Measurements from ENCODE around the gene ABHD6.
"Not testable (repeated sequence)": the region's sequence is repeated elsewhere in the genome, so short reads cannot be mapped to it uniquely, and the experiment has no call there.

ABHD6 gene

GRCh38 chr3:58288011-58288728, 50.6 kb downstream of the ABHD6 start:
- H3K36me3 ChIP-seq (ENCODE audit: control insufficient read depth in 1 of 2, insufficient read depth in 2 of 2, low read length in 2 of 2): peaks cover 2 to 3% of the 10 kb centered on the region in 2 experiments
- no peak overlapping the region for H3K4ac ChIP-seq (ENCODE audit: low read depth, low read length)
- no peak for DNase-seq
- H2AFZ ChIP-seq (ENCODE audit: insufficient read depth, low read length, poor library complexity): no peak overlapping the region
- H3K4me3 ChIP-seq (ENCODE audit: low read depth, low read length): no peak overlapping the region
- H2BK12ac ChIP-seq (ENCODE audit: low read length): no peak overlapping the region
- H3K27ac ChIP-seq (ENCODE audit: low read depth, low read length): no peak overlapping the region
- H4K91ac ChIP-seq (ENCODE audit: low read depth, low read length): no peak overlapping the region
- H2AK5ac ChIP-seq (ENCODE audit: low read length): no peak overlapping the region
- H3K14ac ChIP-seq (ENCODE audit: low read length): no peak overlapping the region
- H3K9me3 ChIP-seq (ENCODE audit: insufficient read depth, low read depth, low read length): peaks cover 3% of the 10 kb centered on the region
- no peak overlapping the region for H4K12ac ChIP-seq (ENCODE audit: low read depth, low read length)
- H3K23ac ChIP-seq (ENCODE audit: low read length): no peak overlapping the region
- no peak overlapping the region for H4K8ac ChIP-seq (ENCODE audit: low read depth, low read length)
- H3K4me2 ChIP-seq (ENCODE audit: low read length): no peak overlapping the region
- H3K79me2 ChIP-seq (ENCODE audit: control insufficient read depth, insufficient read depth, low read length, poor library complexity): no peaks in the 10 kb centered on the region
- no peak overlapping the region for H2BK5ac ChIP-seq (ENCODE audit: low read depth, low read length, poor library complexity)
- no peaks in the 10 kb centered on the region for H3K4me1 ChIP-seq (ENCODE audit: control insufficient read depth in 1 of 2, insufficient read depth in 2 of 2, low read length in 2 of 2)
- no peak overlapping the region for H3K9ac ChIP-seq (ENCODE audit: low read length)
- no CpG with 5 or more reads among the region's 4 CpGs for WGBS (ENCODE audit: extremely low coverage, insufficient coverage, insufficient read length)
- no peaks in the 10 kb centered on the region for H3K79me1 ChIP-seq (ENCODE audit: low read length)
- H3K27me3 ChIP-seq (ENCODE audit: insufficient read depth, low read length): no peaks in the 10 kb centered on the region
- no peak overlapping the region for H3K18ac ChIP-seq (ENCODE audit: low read length)
- no peak overlapping the region for H2BK120ac ChIP-seq (ENCODE audit: insufficient read depth, low read length, poor library complexity)

GRCh38 chr3:58288964-58289613, 51.5 kb downstream of the ABHD6 start:
- not testable (repeated sequence) for H2AK5ac ChIP-seq (ENCODE audit: low read length)
- WGBS (ENCODE audit: extremely low coverage, insufficient coverage, insufficient read length): no CpG with 5 or more reads among the region's 4 CpGs

GRCh38 chr3:58290446-58290845, 52.9 kb downstream of the ABHD6 start:
- H2BK120ac ChIP-seq (ENCODE audit: insufficient read depth, low read length, poor library complexity); H3K27ac ChIP-seq (ENCODE audit: low read depth, low read length); H3K79me1 ChIP-seq (ENCODE audit: low read length); H3K36me3 ChIP-seq (ENCODE audit: control insufficient read depth in 1 of 2, insufficient read depth in 2 of 2, low read length in 2 of 2); H3K23ac ChIP-seq (ENCODE audit: low read length); H4K12ac ChIP-seq (ENCODE audit: low read depth, low read length); H3K9ac ChIP-seq (ENCODE audit: low read length); H2AFZ ChIP-seq (ENCODE audit: insufficient read depth, low read length, poor library complexity); H2BK5ac ChIP-seq (ENCODE audit: low read depth, low read length, poor library complexity); H3K27me3 ChIP-seq (ENCODE audit: insufficient read depth, low read length); H3K9me3 ChIP-seq (ENCODE audit: insufficient read depth, low read depth, low read length); H3K4ac ChIP-seq (ENCODE audit: low read depth, low read length); H4K91ac ChIP-seq (ENCODE audit: low read depth, low read length); H3K79me2 ChIP-seq (ENCODE audit: control insufficient read depth, insufficient read depth, low read length, poor library complexity); DNase-seq; H2BK12ac ChIP-seq (ENCODE audit: low read length); H3K4me2 ChIP-seq (ENCODE audit: low read length); H2AK5ac ChIP-seq (ENCODE audit: low read length); H3K4me3 ChIP-seq (ENCODE audit: low read depth, low read length); H4K8ac ChIP-seq (ENCODE audit: low read depth, low read length); H3K4me1 ChIP-seq (ENCODE audit: control insufficient read depth in 1 of 2, insufficient read depth in 2 of 2, low read length in 2 of 2); H3K14ac ChIP-seq (ENCODE audit: low read length); H3K18ac ChIP-seq (ENCODE audit: low read length): not testable (repeated sequence)
- WGBS (ENCODE audit: extremely low coverage, insufficient coverage, insufficient read length): no CpG with 5 or more reads among the region's 33 CpGs

More at GRCh38 chr3:58288964-58289613, 51.5 kb downstream of the ABHD6 start:
- not testable (repeated sequence) for H3K4ac ChIP-seq (ENCODE audit: low read depth, low read length); H3K4me2 ChIP-seq (ENCODE audit: low read length); H3K79me1 ChIP-seq (ENCODE audit: low read length); H3K9ac ChIP-seq (ENCODE audit: low read length); H4K91ac ChIP-seq (ENCODE audit: low read depth, low read length); H3K27ac ChIP-seq (ENCODE audit: low read depth, low read length); H3K18ac ChIP-seq (ENCODE audit: low read length); H3K23ac ChIP-seq (ENCODE audit: low read length); H3K9me3 ChIP-seq (ENCODE audit: insufficient read depth, low read depth, low read length); H3K36me3 ChIP-seq (ENCODE audit: control insufficient read depth in 1 of 2, insufficient read depth in 2 of 2, low read length in 2 of 2); H4K8ac ChIP-seq (ENCODE audit: low read depth, low read length); H2AFZ ChIP-seq (ENCODE audit: insufficient read depth, low read length, poor library complexity); DNase-seq; H2BK120ac ChIP-seq (ENCODE audit: insufficient read depth, low read length, poor library complexity); H3K27me3 ChIP-seq (ENCODE audit: insufficient read depth, low read length); H3K79me2 ChIP-seq (ENCODE audit: control insufficient read depth, insufficient read depth, low read length, poor library complexity); H3K4me3 ChIP-seq (ENCODE audit: low read depth, low read length); H2BK5ac ChIP-seq (ENCODE audit: low read depth, low read length, poor library complexity); H3K4me1 ChIP-seq (ENCODE audit: control insufficient read depth in 1 of 2, insufficient read depth in 2 of 2, low read length in 2 of 2); H4K12ac ChIP-seq (ENCODE audit: low read depth, low read length); H2BK12ac ChIP-seq (ENCODE audit: low read length); H3K14ac ChIP-seq (ENCODE audit: low read length)

GRCh38 chr3:58291671-58292338, 54.2 kb downstream of the ABHD6 start:
- H2AFZ ChIP-seq (ENCODE audit: insufficient read depth, low read length, poor library complexity): no peak overlapping the region
- no peak overlapping the region for H2BK5ac ChIP-seq (ENCODE audit: low read depth, low read length, poor library complexity)
- H3K23ac ChIP-seq (ENCODE audit: low read length): peak overlapping the region; percentile 40
- no CpG with 5 or more reads among the region's 9 CpGs for WGBS (ENCODE audit: extremely low coverage, insufficient coverage, insufficient read length)
- peaks cover 3% of the 10 kb centered on the region for H3K9me3 ChIP-seq (ENCODE audit: insufficient read depth, low read depth, low read length)
- H3K36me3 ChIP-seq (ENCODE audit: control insufficient read depth in 1 of 2, insufficient read depth in 2 of 2, low read length in 2 of 2): no peaks in the 10 kb centered on the region
- no peak overlapping the region for H4K12ac ChIP-seq (ENCODE audit: low read depth, low read length)
- no peaks in the 10 kb centered on the region for H3K79me1 ChIP-seq (ENCODE audit: low read length)
- H3K4me2 ChIP-seq (ENCODE audit: low read length): no peak overlapping the region
- no peaks in the 10 kb centered on the region for H3K27me3 ChIP-seq (ENCODE audit: insufficient read depth, low read length)
- DNase-seq: no peak
- H3K18ac ChIP-seq (ENCODE audit: low read length): no peak overlapping the region
- no peaks in the 10 kb centered on the region for H3K4me1 ChIP-seq (ENCODE audit: control insufficient read depth in 1 of 2, insufficient read depth in 2 of 2, low read length in 2 of 2)
- no peak overlapping the region for H3K4ac ChIP-seq (ENCODE audit: low read depth, low read length)
- H2BK120ac ChIP-seq (ENCODE audit: insufficient read depth, low read length, poor library complexity): no peak overlapping the region
- H3K9ac ChIP-seq (ENCODE audit: low read length): no peak overlapping the region
- no peak overlapping the region for H2AK5ac ChIP-seq (ENCODE audit: low read length)
- no peak overlapping the region for H3K27ac ChIP-seq (ENCODE audit: low read depth, low read length)
- no peak overlapping the region for H3K4me3 ChIP-seq (ENCODE audit: low read depth, low read length)
- no peak overlapping the region for H3K14ac ChIP-seq (ENCODE audit: low read length)
- no peak overlapping the region for H2BK12ac ChIP-seq (ENCODE audit: low read length)
- no peak overlapping the region for H4K8ac ChIP-seq (ENCODE audit: low read depth, low read length)
- H4K91ac ChIP-seq (ENCODE audit: low read depth, low read length): no peak overlapping the region
- no peaks in the 10 kb centered on the region for H3K79me2 ChIP-seq (ENCODE audit: control insufficient read depth, insufficient read depth, low read length, poor library complexity)
